Brain microvascular endothelial cell (primary cell): ENCODE data around the gene GOT1.

ENCODE experiments used
- DNase-seq: peaks from one replicate; pipeline ENCODE4 v3.0.0-alpha.2; 2020
- H3K27ac ChIP-seq: fragments of 250-450 bp; sonication (Bioruptor Pico); 2 replicates; pipeline ENCODE4 v1.5.1; 2020; ENCODE audit warnings: mild to moderate bottlenecking, moderate library complexity
- H3K27me3 ChIP-seq: fragments of 250-450 bp; sonication (Bioruptor Pico); replicated peaks from 2 replicates; pipeline ENCODE4 v1.5.1; 2020; ENCODE audit warnings: mild to moderate bottlenecking
- H3K36me3 ChIP-seq: fragments of 250-450 bp; sonication (Bioruptor Pico); replicated peaks from 2 replicates; pipeline ENCODE4 v1.5.1; 2020; ENCODE audit warnings: mild to moderate bottlenecking
- H3K4me3 ChIP-seq: 2 replicates; pipeline ENCODE4 v1.5.1; 2011; ENCODE audit warnings: low read depth, mild to moderate bottlenecking, control low read depth, low read length, moderate library complexity
- CTCF ChIP-seq: IDR thresholded peaks from 2 replicates; pipeline ENCODE4 v1.5.1; 2011; ENCODE audit warnings: low read depth, mild to moderate bottlenecking, moderate library complexity, low read length, control low read depth, inconsistent platforms; ENCODE audit errors: missing control alignments
- in situ Hi-C: cut with HindIII; loops from 2 replicates; pipeline ENCODE4 v1.10.0; 2017; ENCODE audit warnings: low sequenced_read_pairs, low pct_ligation_motif_present

GOT1 gene

GRCh38 chr10:99442394-99442793 is 12.0 kb upstream of the GOT1 start:
- DNase-seq = no peak
- H3K27me3 ChIP-seq = peaks cover 7% of the 10 kb centered on the region
- no peak for TF ChIP-seq CTCF
- in situ Hi-C loops = no loop called here
- H3K36me3 ChIP-seq = no peaks in the 10 kb centered on the region
- H3K27ac ChIP-seq = no peak overlapping the region
- H3K4me3 ChIP-seq = no peak overlapping the region

GRCh38 chr10:99438890-99439289 is 8.5 kb upstream of the GOT1 start:
- Histone ChIP-seq H3K27me3 (no peaks in the 10 kb centered on the region), H3K36me3 (no peaks in the 10 kb centered on the region), H3K4me3 (no peak overlapping the region), H3K27ac (no peak overlapping the region)
- no peak for TF ChIP-seq CTCF
- DNase-seq = no peak
- in situ Hi-C loops = no loop called here

- DNase-seq = peak; percentile 12
Measured at GRCh38 chr10:99435986-99436638, 5.7 kb upstream of the GOT1 start.

GRCh38 chr10:99433378-99434020 is 3.1 kb upstream of the GOT1 start:
- TF ChIP-seq CTCF = peak; percentile 38
- DNase-seq = no peak
- in situ Hi-C loops = no loop called here
- Histone ChIP-seq H3K36me3 (no peaks in the 10 kb centered on the region), H3K4me3 (no peak overlapping the region), H3K27ac (no peak overlapping the region), H3K27me3 (no peaks in the 10 kb centered on the region)

More at GRCh38 chr10:99435986-99436638, 5.7 kb upstream of the GOT1 start:
- TF ChIP-seq CTCF = peak; percentile 44
- Histone ChIP-seq H3K27ac (no peak overlapping the region), H3K4me3 (no peak overlapping the region), H3K36me3 (no peaks in the 10 kb centered on the region), H3K27me3 (no peaks in the 10 kb centered on the region)
- in situ Hi-C loops = no loop called here

- no peak for TF ChIP-seq CTCF
- Histone ChIP-seq H3K27me3 (no peaks in the 10 kb centered on the region), H3K4me3 (no peak overlapping the region), H3K36me3 (no peaks in the 10 kb centered on the region), H3K27ac (no peak overlapping the region)
- in situ Hi-C loops = no loop called here
- DNase-seq = no peak
Measured at GRCh38 chr10:99432881-99433280, 2.5 kb upstream of the GOT1 start.

- no peaks in the 10 kb centered on the region for H3K36me3 ChIP-seq
- no peak overlapping the region for H3K4me3 ChIP-seq
- no peak for TF ChIP-seq CTCF
- H3K27me3 ChIP-seq = no peaks in the 10 kb centered on the region
- H3K27ac ChIP-seq = no peak overlapping the region
- DNase-seq = no peak
- in situ Hi-C loops = no loop called here
Measured at GRCh38 chr10:99432047-99432446, 1.6 kb upstream of the GOT1 start.
